A549 (cell line): ENCODE results near the gene ASXL3. TPM values are rescaled to one million over a fixed set of nuclear protein-coding genes. Genes with fewer than 3 reads are reported as not detected.

ENCODE experiments used
- ATAC-seq, 2 experiments: fragments of 200-7000 bp in 1 of 2; fragments of >200 bp in 1 of 2; cut with Nextera tagmentation in 1 of 2; cut with Tn5 transposase in 1 of 2; 3 replicates each; pipeline versions ENCODE4 v1.8.0 to v1.9.1; 2018 to 2020; ENCODE audit warnings: mild to moderate bottlenecking in 1 of 2, moderate library complexity in 1 of 2
- CTCF ChIA-PET: fragments of 300-600 bp; sonication (Branson Sonifier 250); formaldehyde crosslinking; extraction: SDS; loops from one replicate; lab custom pipeline; 2021; ENCODE audit warnings: antibody characterized with exemption, inconsistent platforms; lab: Yijun Ruan, JAX
- POLR2A ChIA-PET: fragments of 350-600 bp; formaldehyde crosslinking; extraction: SDS; loops from one replicate; lab custom pipeline; 2021; ENCODE audit warnings: antibody characterized with exemption, inconsistent platforms; lab: Yijun Ruan, JAX
- DNase-seq, 2 experiments: peaks; one replicate each; pipeline versions ENCODE4 v3.0.0 to v3.0.0-alpha.2; 2011 to 2016; ENCODE audit warnings: low read depth in 1 of 2, low spot score in 1 of 2
- FAIRE-seq: peaks from 2 replicates; lab custom pipeline; 2011; peaks lifted over from hg19 to GRCh38; lab: Jason Lieb, UNC
- H3K27ac ChIP-seq, 2 experiments: fragments of >200 bp; sonication (Bioruptor Twin); formaldehyde crosslinking; 3 replicates each; pipeline ENCODE4 v1.5.1; 2016 to 2017
- H3K4me1 ChIP-seq: fragments of >200 bp; sonication (Bioruptor Twin); formaldehyde crosslinking; 3 replicates; pipeline ENCODE4 v1.6.1; 2016
- H3K4me2 ChIP-seq: fragments of >200 bp; sonication (Bioruptor Twin); formaldehyde crosslinking; 3 replicates; pipeline ENCODE4 v1.6.1; 2016
- H3K4me3 ChIP-seq: fragments of >200 bp; sonication (Bioruptor Twin); formaldehyde crosslinking; 3 replicates; pipeline ENCODE4 v1.5.1; 2016
- H3K9me3 ChIP-seq: fragments of >200 bp; sonication (Bioruptor Twin); formaldehyde crosslinking; 3 replicates; pipeline ENCODE4 v1.6.1; 2016
- BHLHE40 ChIP-seq: IDR thresholded peaks from 2 replicates; pipeline ENCODE4 v1.6.1; 2012; ENCODE audit warnings: low read depth, low read length, inconsistent platforms
- CBX8 ChIP-seq: fragments of 200-600 bp; sonication (generic); IDR thresholded peaks from 2 replicates; pipeline ENCODE4 v1.6.1; 2016
- CHD4 ChIP-seq: fragments of 200-600 bp; sonication (generic); IDR thresholded peaks from 2 replicates; pipeline ENCODE4 v1.6.1; 2016; ENCODE audit warnings: antibody characterized with exemption, mild to moderate bottlenecking, borderline replicate concordance
- EHF ChIP-seq: fragments of 250-450 bp; sonication (Bioruptor Pico); IDR thresholded peaks from 2 replicates; pipeline ENCODE4 v1.5.0; 2020; ENCODE audit warnings: mild to moderate bottlenecking
- ESRRA ChIP-seq: fragments of 150-350 bp; IDR thresholded peaks from 2 replicates; pipeline ENCODE4 v1.6.1; 2014; ENCODE audit warnings: mild to moderate bottlenecking, low read length, borderline replicate concordance
- FOSB ChIP-seq: fragments of 250-450 bp; sonication (Bioruptor Pico); IDR thresholded peaks from 2 replicates; pipeline ENCODE4 v1.5.0; 2020; ENCODE audit warnings: mild to moderate bottlenecking, moderate library complexity
- FOSL2 ChIP-seq, 2 experiments: fragments of 450-650 bp in 1 of 2; fragments of >200 bp in 1 of 2; sonication (Bioruptor Twin) in 1 of 2; formaldehyde crosslinking; IDR thresholded peaks; 2 replicates each; pipeline versions ENCODE4 v1.5.0 to v1.6.1; 2016 to 2020; ENCODE audit warnings: mild to moderate bottlenecking in 1 of 2, moderate library complexity in 1 of 2
- GATA3 ChIP-seq: IDR thresholded peaks from 2 replicates; pipeline ENCODE4 v1.6.1; 2012; ENCODE audit warnings: borderline replicate concordance
- HEYL ChIP-seq: fragments of 250-450 bp; sonication (Bioruptor Pico); IDR thresholded peaks from 2 replicates; pipeline ENCODE4 v1.8.0; 2021; ENCODE audit warnings: mild to moderate bottlenecking, moderate library complexity
- HOXA7 ChIP-seq: fragments of 250-450 bp; sonication (Bioruptor Pico); IDR thresholded peaks from 2 replicates; pipeline ENCODE4 v1.5.0; 2020; ENCODE audit warnings: mild to moderate bottlenecking, moderate library complexity
- HOXB5 ChIP-seq: fragments of 250-450 bp; sonication (Bioruptor Pico); IDR thresholded peaks from 2 replicates; pipeline ENCODE4 v1.5.0; 2020; ENCODE audit warnings: mild to moderate bottlenecking, moderate library complexity
- JUN ChIP-seq, 2 experiments: fragments of >200 bp; sonication (Bioruptor Twin); formaldehyde crosslinking; IDR thresholded peaks; 2 replicates in 1 of 2; 3 replicates in 1 of 2; pipeline ENCODE4 v1.6.1; 2016 to 2017
- JUNB ChIP-seq: fragments of >200 bp; sonication (Bioruptor Twin); formaldehyde crosslinking; IDR thresholded peaks from 2 replicates; pipeline ENCODE4 v1.6.1; 2016
- KDM1A ChIP-seq: fragments of 200-600 bp; sonication (generic); IDR thresholded peaks from 2 replicates; pipeline ENCODE4 v1.6.1; 2016; ENCODE audit warnings: low read depth, mild to moderate bottlenecking
- MYC ChIP-seq: IDR thresholded peaks from 2 replicates; pipeline ENCODE4 v1.6.1; 2012; ENCODE audit warnings: mild to moderate bottlenecking, inconsistent platforms, low read length, improper control_type of control experiment, borderline replicate concordance
- NFE2L2 ChIP-seq: fragments of 150-350 bp; conservative IDR thresholded peaks from 2 replicates; pipeline ENCODE4 v1.6.1; 2014; ENCODE audit warnings: low read length
- NR3C1 ChIP-seq: fragments of >200 bp; sonication (Bioruptor Twin); formaldehyde crosslinking; IDR thresholded peaks from 3 replicates; pipeline ENCODE4 v1.6.1; 2017
- PHF8 ChIP-seq: fragments of 200-600 bp; sonication (generic); IDR thresholded peaks from 2 replicates; pipeline ENCODE4 v1.6.1; 2016; ENCODE audit warnings: low read depth, mild to moderate bottlenecking, antibody characterized with exemption, moderate library complexity, borderline replicate concordance
- RCOR1 ChIP-seq: fragments of 150-350 bp; IDR thresholded peaks from 2 replicates; pipeline ENCODE4 v1.6.1; 2014; ENCODE audit warnings: antibody characterized with exemption, low read length, low read depth
- RFX5 ChIP-seq: fragments of 450-650 bp; IDR thresholded peaks from 2 replicates; pipeline ENCODE4 v1.7.1; 2014; ENCODE audit warnings: antibody characterized with exemption, mild to moderate bottlenecking, moderate library complexity
- RNF2 ChIP-seq: fragments of 200-600 bp; sonication (generic); IDR thresholded peaks from 2 replicates; pipeline ENCODE4 v1.6.1; 2016; ENCODE audit warnings: low read depth, mild to moderate bottlenecking, antibody characterized with exemption, moderate library complexity, borderline replicate concordance
- TFCP2L1 ChIP-seq: fragments of 250-450 bp; sonication (Bioruptor Pico); IDR thresholded peaks from 2 replicates; pipeline ENCODE4 v1.5.0; 2021; ENCODE audit warnings: mild to moderate bottlenecking
- ZC3H11A ChIP-seq: fragments of 450-650 bp; IDR thresholded peaks from 2 replicates; pipeline ENCODE4 v1.6.1; 2014; ENCODE audit warnings: antibody characterized with exemption, mild to moderate bottlenecking
- ZNF302 ChIP-seq: fragments of 250-450 bp; sonication (Bioruptor Pico); IDR thresholded peaks from 2 replicates; pipeline ENCODE4 v1.9.0; 2021; ENCODE audit warnings: inconsistent platforms, mild to moderate bottlenecking, moderate library complexity
- ZSCAN20 ChIP-seq: fragments of 250-450 bp; sonication (Bioruptor Pico); IDR thresholded peaks from 2 replicates; pipeline ENCODE4 v1.8.0; 2022; ENCODE audit warnings: mild to moderate bottlenecking, moderate library complexity
- WGBS: methylation state at CpG from one replicate; pipeline ENCODE4 v1.1.6; 2017; ENCODE audit errors: missing lambda C conversion rate; 5-methylcytosine and 5-hydroxymethylcytosine counted together
- polyA plus RNA-seq, 4 experiments: library from polyadenylated mRNA; depleted of rRNA in 3 of 4; stranded (reverse); fragments of >200 nt; fragmentation: RNase III in 1 of 4; extraction: RNeasy Plus Mini Kit Qiagen cat#74134 plus additional on column Dnase treatment in 1 of 4; gene quantifications; 2 replicates in 3 of 4; 3 replicates in 1 of 4; pipeline ENCODE4 v1.2.3, GENCODE V29; 2011 to 2017
- TF ChIP-seq, protein P1 (sequence below): fragments of >200 bp; sonication (Bioruptor Twin); formaldehyde crosslinking; IDR thresholded peaks from 3 replicates; pipeline ENCODE4 v1.6.1; 2016
- TF ChIP-seq, protein P2 (sequence below): fragments of >200 bp; sonication (Bioruptor Twin); formaldehyde crosslinking; IDR thresholded peaks from 3 replicates; pipeline ENCODE4 v1.5.1; 2016
- TF ChIP-seq, protein P3 (sequence below): IDR thresholded peaks from 2 replicates; pipeline ENCODE4 v1.6.1; 2012
- TF ChIP-seq, protein P4 (sequence below): fragments of 250-450 bp; sonication (Bioruptor Pico); IDR thresholded peaks from 2 replicates; pipeline ENCODE4 v1.5.0; 2020; ENCODE audit warnings: low read depth, mild to moderate bottlenecking, moderate library complexity
- TF ChIP-seq, protein P5 (sequence below): fragments of 250-450 bp; sonication (Bioruptor Pico); IDR thresholded peaks from 2 replicates; pipeline ENCODE4 v1.5.0; 2021; ENCODE audit warnings: mild to moderate bottlenecking, moderate library complexity, borderline replicate concordance

The ASXL3 gene
- polyA plus RNA-seq, 2 of the 4 experiments (the other 2 are of a cell fraction) = not detected

DNA sequence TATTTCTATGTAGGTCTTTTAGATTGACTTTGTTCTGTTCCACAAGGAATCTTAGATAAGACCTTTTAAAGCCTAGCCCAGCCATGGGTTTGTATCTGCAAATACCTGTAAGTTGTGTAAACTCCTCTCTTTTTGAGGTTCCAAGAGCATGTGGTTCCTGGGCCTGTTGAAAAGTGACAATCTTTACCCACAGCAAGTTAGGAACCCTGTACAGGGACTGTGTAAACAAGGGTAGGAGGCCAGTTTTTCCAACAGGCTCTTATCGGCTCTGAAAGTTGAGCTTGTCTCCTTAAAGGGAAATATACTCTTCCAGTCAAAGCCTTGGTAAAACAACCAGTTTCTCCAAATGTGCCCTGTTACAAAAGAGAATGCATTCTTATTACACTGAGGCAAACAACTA is 15.3 kb upstream of the ASXL3 start:
- no peak overlapping the region for H3K27ac ChIP-seq
- no peak overlapping the region for H3K4me2 ChIP-seq
- no peaks in the 10 kb centered on the region for H3K4me1 ChIP-seq
- DNase-seq (no peak), FAIRE-seq (no peak), ATAC-seq (no peak)
- CTCF ChIA-PET = no interaction called here
- no peak overlapping the region for H3K4me3 ChIP-seq
- 30% methylated on average over 1 of the region's 1 CpG for WGBS
- TF ChIP-seq HOXA7 (CRISPR knock-in tag) (no peak), EHF (CRISPR knock-in tag) (no peak), RCOR1 (no peak), FOSB (CRISPR knock-in tag) (no peak), PHF8 (no peak), RFX5 (no peak), HOXB5 (no peak), CBX8 (no peak)
- TF ChIP-seq, protein P1, sequence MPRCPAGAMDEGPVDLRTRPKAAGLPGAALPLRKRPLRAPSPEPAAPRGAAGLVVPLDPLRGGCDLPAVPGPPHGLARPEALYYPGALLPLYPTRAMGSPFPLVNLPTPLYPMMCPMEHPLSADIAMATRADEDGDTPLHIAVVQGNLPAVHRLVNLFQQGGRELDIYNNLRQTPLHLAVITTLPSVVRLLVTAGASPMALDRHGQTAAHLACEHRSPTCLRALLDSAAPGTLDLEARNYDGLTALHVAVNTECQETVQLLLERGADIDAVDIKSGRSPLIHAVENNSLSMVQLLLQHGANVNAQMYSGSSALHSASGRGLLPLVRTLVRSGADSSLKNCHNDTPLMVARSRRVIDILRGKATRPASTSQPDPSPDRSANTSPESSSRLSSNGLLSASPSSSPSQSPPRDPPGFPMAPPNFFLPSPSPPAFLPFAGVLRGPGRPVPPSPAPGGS = no peak
- TF ChIP-seq, protein P2, sequence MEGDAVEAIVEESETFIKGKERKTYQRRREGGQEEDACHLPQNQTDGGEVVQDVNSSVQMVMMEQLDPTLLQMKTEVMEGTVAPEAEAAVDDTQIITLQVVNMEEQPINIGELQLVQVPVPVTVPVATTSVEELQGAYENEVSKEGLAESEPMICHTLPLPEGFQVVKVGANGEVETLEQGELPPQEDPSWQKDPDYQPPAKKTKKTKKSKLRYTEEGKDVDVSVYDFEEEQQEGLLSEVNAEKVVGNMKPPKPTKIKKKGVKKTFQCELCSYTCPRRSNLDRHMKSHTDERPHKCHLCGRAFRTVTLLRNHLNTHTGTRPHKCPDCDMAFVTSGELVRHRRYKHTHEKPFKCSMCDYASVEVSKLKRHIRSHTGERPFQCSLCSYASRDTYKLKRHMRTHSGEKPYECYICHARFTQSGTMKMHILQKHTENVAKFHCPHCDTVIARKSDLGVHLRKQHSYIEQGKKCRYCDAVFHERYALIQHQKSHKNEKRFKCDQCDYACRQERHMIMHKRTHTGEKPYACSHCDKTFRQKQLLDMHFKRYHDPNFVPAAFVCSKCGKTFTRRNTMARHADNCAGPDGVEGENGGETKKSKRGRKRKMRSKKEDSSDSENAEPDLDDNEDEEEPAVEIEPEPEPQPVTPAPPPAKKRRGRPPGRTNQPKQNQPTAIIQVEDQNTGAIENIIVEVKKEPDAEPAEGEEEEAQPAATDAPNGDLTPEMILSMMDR = no peak
- TF ChIP-seq, all 56 proteins: peak for 0
- POLR2A ChIA-PET = no interaction called here
- no peaks in the 10 kb centered on the region for H3K9me3 ChIP-seq

DNA sequence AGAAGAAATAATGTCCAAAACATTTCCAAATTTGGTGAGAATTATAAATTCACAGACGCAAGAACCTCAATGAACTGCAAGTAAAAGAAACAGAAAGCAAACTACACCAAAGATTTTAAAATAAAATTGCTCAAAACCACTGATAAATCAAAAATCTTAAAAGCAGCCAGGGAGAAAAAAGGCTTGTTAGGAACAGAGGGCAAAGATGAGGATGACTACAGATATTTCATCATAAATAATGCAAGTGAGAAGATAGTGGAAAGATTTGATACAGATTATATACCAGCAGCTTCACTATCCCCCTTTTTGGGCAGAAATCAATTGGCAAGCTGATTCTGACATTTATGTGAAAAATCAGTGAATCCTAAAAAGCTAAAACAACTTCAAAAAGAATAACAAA is 10.3 kb upstream of the ASXL3 start:
- H3K4me1 ChIP-seq = no peaks in the 10 kb centered on the region
- no peak overlapping the region for H3K4me3 ChIP-seq
- no peak overlapping the region for H3K27ac ChIP-seq
- ATAC-seq (no peak), FAIRE-seq (no peak), DNase-seq (no peak)
- 4% methylated on average over 1 of the region's 1 CpG for WGBS
- H3K9me3 ChIP-seq = no peaks in the 10 kb centered on the region
- CTCF ChIA-PET = no interaction called here
- POLR2A ChIA-PET = no interaction called here
- TF ChIP-seq RNF2 (no peak), CHD4 (no peak), NR3C1 (no peak), BHLHE40 (no peak), JUN (IDR thresholded peaks at IDR 0.05) (no peak), JUNB (no peak), ZC3H11A (no peak), HEYL (CRISPR knock-in tag) (no peak)
- TF ChIP-seq, protein P3, sequence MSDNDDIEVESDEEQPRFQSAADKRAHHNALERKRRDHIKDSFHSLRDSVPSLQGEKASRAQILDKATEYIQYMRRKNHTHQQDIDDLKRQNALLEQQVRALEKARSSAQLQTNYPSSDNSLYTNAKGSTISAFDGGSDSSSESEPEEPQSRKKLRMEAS = no peak
- TF ChIP-seq, all 56 proteins: peak for 0
- no peak overlapping the region for H3K4me2 ChIP-seq

DNA sequence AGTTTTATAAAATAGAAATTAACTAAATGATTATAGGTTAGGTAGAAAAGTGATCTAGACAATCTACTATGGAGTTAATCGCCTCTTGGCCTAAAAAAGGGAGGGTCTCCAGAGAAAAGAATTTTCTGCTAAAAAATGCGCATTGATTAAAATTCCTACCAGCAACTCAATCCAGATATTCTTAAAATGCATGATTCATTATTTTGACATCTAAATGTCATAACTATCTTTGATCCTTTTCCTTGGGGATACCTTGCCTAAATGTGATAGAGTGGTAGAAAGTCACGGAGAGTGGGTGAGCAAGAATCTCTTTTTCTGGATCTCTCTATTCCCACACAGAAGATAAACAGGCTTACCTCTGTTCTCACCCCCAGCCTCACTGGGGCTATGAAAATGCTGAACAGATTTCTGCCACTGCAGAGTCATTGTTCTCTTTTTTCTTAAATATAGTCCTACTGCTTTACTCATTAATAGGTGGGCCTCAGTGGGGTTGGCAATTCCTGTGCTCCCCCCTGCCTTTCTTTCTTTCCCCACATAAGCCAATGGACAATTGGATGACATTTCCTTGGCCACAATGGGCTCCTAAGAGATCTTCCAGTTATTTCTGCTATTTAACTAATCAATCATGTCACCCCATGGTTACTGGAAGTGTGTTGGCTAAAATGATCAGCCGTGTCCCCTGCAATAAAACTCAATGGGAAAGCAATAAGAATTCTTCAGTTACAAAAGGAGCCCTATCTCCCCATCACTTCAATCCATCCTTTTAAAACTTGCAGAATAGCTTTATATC is 5.8 kb upstream of the ASXL3 start:
- Histone ChIP-seq H3K9me3 (no peaks in the 10 kb centered on the region), H3K27ac (no peak overlapping the region), H3K4me3 (no peak overlapping the region), H3K4me1 (no peaks in the 10 kb centered on the region), H3K4me2 (no peak overlapping the region)
- FAIRE-seq (no peak), ATAC-seq (no peak), DNase-seq (no peak)
- 22% methylated on average over 4 of the region's 4 CpGs for WGBS
- ChIA-PET CTCF (no interaction called here), POLR2A (no interaction called here)
- TF ChIP-seq FOSL2 (IDR thresholded peaks at IDR 0.05) = no peak
- no peak for TF ChIP-seq FOSL2 (CRISPR knock-in tag; IDR thresholded peaks at IDR 0.05)
- TF ChIP-seq, protein P4, sequence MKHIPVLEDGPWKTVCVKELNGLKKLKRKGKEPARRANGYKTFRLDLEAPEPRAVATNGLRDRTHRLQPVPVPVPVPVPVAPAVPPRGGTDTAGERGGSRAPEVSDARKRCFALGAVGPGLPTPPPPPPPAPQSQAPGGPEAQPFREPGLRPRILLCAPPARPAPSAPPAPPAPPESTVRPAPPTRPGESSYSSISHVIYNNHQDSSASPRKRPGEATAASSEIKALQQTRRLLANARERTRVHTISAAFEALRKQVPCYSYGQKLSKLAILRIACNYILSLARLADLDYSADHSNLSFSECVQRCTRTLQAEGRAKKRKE (CRISPR knock-in tag) = no peak
- no peak for TF ChIP-seq MYC
- no peak for TF ChIP-seq GATA3
- no peak for TF ChIP-seq TFCP2L1 (CRISPR knock-in tag)
- TF ChIP-seq KDM1A = no peak
- TF ChIP-seq NFE2L2 = no peak
- TF ChIP-seq, protein P5, sequence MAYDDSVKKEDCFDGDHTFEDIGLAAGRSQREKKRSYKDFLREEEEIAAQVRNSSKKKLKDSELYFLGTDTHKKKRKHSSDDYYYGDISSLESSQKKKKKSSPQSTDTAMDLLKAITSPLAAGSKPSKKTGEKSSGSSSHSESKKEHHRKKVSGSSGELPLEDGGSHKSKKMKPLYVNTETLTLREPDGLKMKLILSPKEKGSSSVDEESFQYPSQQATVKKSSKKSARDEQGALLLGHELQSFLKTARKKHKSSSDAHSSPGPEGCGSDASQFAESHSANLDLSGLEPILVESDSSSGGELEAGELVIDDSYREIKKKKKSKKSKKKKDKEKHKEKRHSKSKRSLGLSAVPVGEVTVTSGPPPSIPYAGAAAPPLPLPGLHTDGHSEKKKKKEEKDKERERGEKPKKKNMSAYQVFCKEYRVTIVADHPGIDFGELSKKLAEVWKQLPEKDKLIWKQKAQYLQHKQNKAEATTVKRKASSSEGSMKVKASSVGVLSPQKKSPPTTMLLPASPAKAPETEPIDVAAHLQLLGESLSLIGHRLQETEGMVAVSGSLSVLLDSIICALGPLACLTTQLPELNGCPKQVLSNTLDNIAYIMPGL (CRISPR knock-in tag) = no peak
- TF ChIP-seq FOSB (CRISPR knock-in tag) = no peak
- TF ChIP-seq ESRRA = no peak
- no peak for TF ChIP-seq HEYL (CRISPR knock-in tag)
- no peak for TF ChIP-seq ZNF302 (CRISPR knock-in tag)
- TF ChIP-seq RNF2 = no peak
- no peak for TF ChIP-seq CHD4
- no peak for TF ChIP-seq ZSCAN20
- TF ChIP-seq HOXB5 = no peak
